ENCODE results near the gene DAZAP1. TPM values are rescaled to one million over a fixed set of nuclear protein-coding genes. Genes with fewer than 3 reads are reported as not detected.

DAZAP1 gene
- total and polyA plus RNA-seq, 2 of the 4 experiments (the other 2 are of a cell fraction): 22.0 to 62.8 TPM

GRCh38 chr19:1473085-1473851 is 65.9 kb downstream of the DAZAP1 start:
- H4K20me1 ChIP-seq (ENCODE audit: insufficient read depth, low read length): peaks cover 71% of the 10 kb centered on the region
- H3K27ac ChIP-seq (ENCODE audit: insufficient read depth, low read length): no peak overlapping the region
- DNase-seq: no peak

More at GRCh38 chr19:1473085-1473851, 65.9 kb downstream of the DAZAP1 start:
- CTCF ChIA-PET: interaction anchor here (0.6 kb wide), 1 partner anchor 19 kb away, joined by 4 read pairs; no protein-coding TSS in a partner anchor
- no peak overlapping the region for H2BK20ac ChIP-seq (ENCODE audit: low read depth, low read length)
- H3K9me3 ChIP-seq (ENCODE audit: control insufficient read depth, insufficient read depth, low read length): no peaks in the 10 kb centered on the region; the same call in 1 of the 2 replicates
- no peak overlapping the region for H2AK5ac ChIP-seq (ENCODE audit: low read depth, low read length)
- no peak overlapping the region for H3K14ac ChIP-seq (replicated peaks; ENCODE audit: low read depth, low read length)
- no peak for TF ChIP-seq MXI1 (IDR thresholded peaks at IDR 0.05; ENCODE audit: borderline replicate concordance, low read depth, low read length)
- TF ChIP-seq SMC3 (IDR thresholded peaks at IDR 0.05; ENCODE audit: low read depth, low read length): no peak
- TF ChIP-seq MAFK (IDR thresholded peaks at IDR 0.05; ENCODE audit: low read depth, low read length): no peak
- TF ChIP-seq CTCF (conservative IDR thresholded peaks at IDR 0.05; ENCODE audit: low read depth, low read length): no peak
- no peak for TF ChIP-seq RAD21 (IDR thresholded peaks at IDR 0.05; ENCODE audit: low read length)
- TF ChIP-seq USF2 (IDR thresholded peaks at IDR 0.05; ENCODE audit: low read depth, low read length): no peak
- TF ChIP-seq RCOR1 (IDR thresholded peaks at IDR 0.05; ENCODE audit: insufficient replicate concordance, low read length): no peak
- no peak for TF ChIP-seq NFE2L2 (IDR thresholded peaks at IDR 0.05; ENCODE audit: low read depth, low read length)
- TF ChIP-seq MAZ (IDR thresholded peaks at IDR 0.05; ENCODE audit: borderline replicate concordance, low read depth, low read length): no peak
- no peak for TF ChIP-seq FOS (IDR thresholded peaks at IDR 0.05; ENCODE audit: low read depth, low read length)
- no peak for TF ChIP-seq CEBPB (IDR thresholded peaks at IDR 0.05; ENCODE audit: low read depth, low read length)
- no peak for TF ChIP-seq CHD1 (IDR thresholded peaks at IDR 0.05; ENCODE audit: low read depth, low read length)
- TF ChIP-seq ELK1 (IDR thresholded peaks at IDR 0.05; ENCODE audit: borderline replicate concordance, low read depth, low read length): no peak
- no peak overlapping the region for H3K9ac ChIP-seq (ENCODE audit: low read depth, low read length)
- no peak overlapping the region for H4K5ac ChIP-seq (ENCODE audit: low read depth, low read length)
- H4K91ac ChIP-seq (ENCODE audit: insufficient read depth, low read depth, low read length): no peak overlapping the region
- H3K23ac ChIP-seq (ENCODE audit: low read depth, low read length): no peak overlapping the region
- ATAC-seq (ENCODE audit: low read depth): no peak
- H3K4me3 ChIP-seq (ENCODE audit: insufficient read depth, low read depth, low read length): no peak overlapping the region
- H3K79me1 ChIP-seq (ENCODE audit: low read depth in 1 of 2, low read length in 2 of 2): peaks cover 7 to 51% of the 10 kb centered on the region in 2 experiments
- 0 out of 2 replicates have a peak, but pooled peaks cover 3% of the 10 kb centered on the region for H3K9me1 ChIP-seq (ENCODE audit: insufficient read depth, low read length)
- H3K18ac ChIP-seq (ENCODE audit: low read depth, low read length): no peak overlapping the region
- no peak overlapping the region for H3K4ac ChIP-seq (ENCODE audit: low read depth, low read length)
- intact Hi-C loops (cut with micrococcal nuclease) (no loop called here), dilution Hi-C loops (cut with HindIII; ENCODE audit: low sequenced_read_pairs, unreplicated experiment) (no loop called here), in situ Hi-C loops (cut with MboI; ENCODE audit: low sequenced_read_pairs) (no loop called here)
- WGBS, 2 experiments (ENCODE audit: extremely low coverage in 2 of 2, insufficient read length in 1 of 2): 81% methylated on average over 7 of the region's 20 CpGs; no CpG with 5 or more reads in 1 of the 2 experiments
- H4K8ac ChIP-seq (ENCODE audit: low read depth in 2 of 2, low read length in 2 of 2): no peak overlapping the region
- H2AFZ ChIP-seq (replicated peaks; ENCODE audit: low read length, poor library complexity): no peak overlapping the region
- no peak overlapping the region for H2BK15ac ChIP-seq (ENCODE audit: low read depth, low read length)
- H3K4me1 ChIP-seq (ENCODE audit: control insufficient read depth, insufficient read depth, low read length): peaks cover 20% of the 10 kb centered on the region
- no peak overlapping the region for H2BK120ac ChIP-seq (ENCODE audit: low read depth, low read length)
- peaks cover 9% of the 10 kb centered on the region for H3K36me3 ChIP-seq (ENCODE audit: control insufficient read depth, insufficient read depth, low read length)
- no peak overlapping the region for H3K56ac ChIP-seq (ENCODE audit: extremely low read depth, insufficient read depth, low read length)
- H2BK5ac ChIP-seq (ENCODE audit: low read depth, low read length, poor library complexity, severe bottlenecking): no peak overlapping the region
- POLR2A ChIA-PET (ENCODE audit: unreplicated experiment): interaction anchor here (0.6 kb wide), 1 partner anchor 117 kb away, joined by 3 read pairs; no protein-coding TSS in a partner anchor
- H3K4me2 ChIP-seq (ENCODE audit: low read depth, low read length): no peak overlapping the region
- no peak overlapping the region for H2AK9ac ChIP-seq (replicated peaks; ENCODE audit: low read depth, low read length, poor library complexity)
- no TSS peak for BruUV-seq (replicated peaks)
- H3K27me3 ChIP-seq (ENCODE audit: control insufficient read depth, insufficient read depth, low read length): peaks cover 42% of the 10 kb centered on the region
